Right atrium auricular region (tissue), 2 donors: ENCODE data around the gene NMUR1. TPM values are rescaled to one million over a fixed set of nuclear protein-coding genes. Genes with fewer than 3 reads are reported as not detected.

Experiments used
- DNase-seq: peaks from one replicate; pipeline ENCODE4 v3.0.0-alpha.2; 2019; ENCODE audit warnings: low spot score
- H3K27ac ChIP-seq, 2 donors: fragments of 200-600 bp; sonication (generic); 1 replicate in 1 of 2; 2 replicates in 1 of 2; pipeline ENCODE4 v1.5.1; 2016 to 2019
- H3K27me3 ChIP-seq, 2 donors: fragments of 200-600 bp; sonication (generic); one replicate each; pipeline versions ENCODE4 v1.5.1 to v1.6.0; 2017 to 2019
- H3K36me3 ChIP-seq: fragments of 200-600 bp; sonication (generic); one replicate; pipeline ENCODE4 v1.5.1; 2016
- H3K4me1 ChIP-seq, 2 donors: fragments of 200-600 bp; sonication (generic); one replicate each; pipeline versions ENCODE4 v1.5.1 to v1.6.0; 2017 to 2019
- H3K4me3 ChIP-seq, 2 donors: fragments of 200-600 bp; sonication (generic); 1 replicate in 1 of 2; 2 replicates in 1 of 2; pipeline ENCODE4 v1.5.1; 2017 to 2019; ENCODE audit warnings: mild to moderate bottlenecking in 1 of 2, moderate library complexity in 1 of 2
- H3K9me3 ChIP-seq, 2 donors: fragments of 200-600 bp; sonication (generic); one replicate each; pipeline ENCODE4 v1.5.1; 2019
- total RNA-seq, 2 donors: library from RNA; depleted of rRNA; stranded (reverse); fragments of >200 nt; gene quantifications; one replicate each; pipeline ENCODE4 v1.1.0, GENCODE V29; 2016
- TF ChIP-seq, protein P1 (sequence below), 2 donors: fragments of 200-600 bp; sonication (generic); IDR thresholded peaks; one replicate each; pipeline ENCODE4 v1.5.1; 2019; ENCODE audit warnings: antibody characterized with exemption in 2 of 2

The NMUR1 gene
- total RNA-seq, 2 donors from 2014 or later: 0.67 to 0.93 TPM

DNA sequence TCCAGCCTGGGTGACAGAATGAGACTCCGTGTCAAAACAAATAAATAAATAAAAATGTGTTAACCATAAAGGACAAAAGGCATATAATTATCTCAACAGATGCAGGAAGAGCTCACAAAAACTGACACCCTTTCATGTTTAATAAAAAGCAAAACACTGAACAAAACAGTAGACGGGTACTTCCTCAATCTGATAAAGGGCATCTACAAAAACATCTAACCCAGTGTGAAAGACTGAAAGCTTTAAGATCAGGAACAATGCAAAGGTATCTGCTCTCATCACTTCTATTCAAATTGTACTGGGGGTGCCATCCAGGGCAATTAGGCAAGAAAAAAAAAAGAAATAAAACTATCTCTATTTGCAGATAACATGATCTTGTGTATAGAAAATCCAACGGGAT is 54.3 kb downstream of the NMUR1 start:
- no peaks in the 10 kb centered on the region for H3K36me3 ChIP-seq
- H3K4me1 ChIP-seq: peaks cover 0 to 3% of the 10 kb centered on the region in 2 donors
- no peak for DNase-seq
- no peak overlapping the region for H3K27ac ChIP-seq
- TF ChIP-seq, protein P1, sequence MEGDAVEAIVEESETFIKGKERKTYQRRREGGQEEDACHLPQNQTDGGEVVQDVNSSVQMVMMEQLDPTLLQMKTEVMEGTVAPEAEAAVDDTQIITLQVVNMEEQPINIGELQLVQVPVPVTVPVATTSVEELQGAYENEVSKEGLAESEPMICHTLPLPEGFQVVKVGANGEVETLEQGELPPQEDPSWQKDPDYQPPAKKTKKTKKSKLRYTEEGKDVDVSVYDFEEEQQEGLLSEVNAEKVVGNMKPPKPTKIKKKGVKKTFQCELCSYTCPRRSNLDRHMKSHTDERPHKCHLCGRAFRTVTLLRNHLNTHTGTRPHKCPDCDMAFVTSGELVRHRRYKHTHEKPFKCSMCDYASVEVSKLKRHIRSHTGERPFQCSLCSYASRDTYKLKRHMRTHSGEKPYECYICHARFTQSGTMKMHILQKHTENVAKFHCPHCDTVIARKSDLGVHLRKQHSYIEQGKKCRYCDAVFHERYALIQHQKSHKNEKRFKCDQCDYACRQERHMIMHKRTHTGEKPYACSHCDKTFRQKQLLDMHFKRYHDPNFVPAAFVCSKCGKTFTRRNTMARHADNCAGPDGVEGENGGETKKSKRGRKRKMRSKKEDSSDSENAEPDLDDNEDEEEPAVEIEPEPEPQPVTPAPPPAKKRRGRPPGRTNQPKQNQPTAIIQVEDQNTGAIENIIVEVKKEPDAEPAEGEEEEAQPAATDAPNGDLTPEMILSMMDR (IDR thresholded peaks at IDR 0.05): no peak
- no peak overlapping the region for H3K4me3 ChIP-seq
- H3K27me3 ChIP-seq: no peaks in the 10 kb centered on the region
- no peaks in the 10 kb centered on the region for H3K9me3 ChIP-seq

Other genes starting within 250 kb of the NMUR1 start
- gene B3GNT7, start 134.7 kb downstream of the NMUR1 start, total RNA-seq: 1 to 10 TPM; 4.0 to 9.4 TPM
- gene NCL, start 66.0 kb downstream of the NMUR1 start, total RNA-seq: 10 to 100 TPM; 73.5 to 85.8 TPM
- gene TEX44, start 62.4 kb upstream of the NMUR1 start, total RNA-seq: not detected
- 100 to 1,000 TPM; 234 to 430 TPM for gene PTMA, start 178.1 kb upstream of the NMUR1 start, total RNA-seq